ENCODE measurements around the gene PGAP1.

The PGAP1 gene

GRCh38 chr2:196899976-196900375 is 26.5 kb downstream of the PGAP1 start:
- in situ Hi-C loops (cut with HindIII; ENCODE audit: low sequenced_read_pairs): loop anchor here (5.0 kb wide), 1 partner anchor 33 kb away; no protein-coding TSS in a partner anchor

GRCh38 chr2:196891136-196891535 is 35.4 kb downstream of the PGAP1 start:
- in situ Hi-C loops (cut with HindIII; ENCODE audit: low sequenced_read_pairs): no loop called here

- in situ Hi-C loops (cut with HindIII; ENCODE audit: low sequenced_read_pairs): no loop called here
These were observed 39.1 kb downstream of the PGAP1 start for GRCh38 chr2:196887431-196887830.

GRCh38 chr2:196884368-196884767 is 42.1 kb downstream of the PGAP1 start:
- in situ Hi-C loops (cut with HindIII; ENCODE audit: low sequenced_read_pairs): no loop called here

GRCh38 chr2:196876364-196876763 is 50.1 kb downstream of the PGAP1 start:
- in situ Hi-C loops (cut with HindIII; ENCODE audit: low sequenced_read_pairs): no loop called here

- in situ Hi-C loops (cut with HindIII; ENCODE audit: low sequenced_read_pairs): no loop called here
These were observed 51.1 kb downstream of the PGAP1 start for GRCh38 chr2:196875414-196875813.

GRCh38 chr2:196873511-196873910 is 53.0 kb downstream of the PGAP1 start:
- in situ Hi-C loops (cut with HindIII; ENCODE audit: low sequenced_read_pairs): no loop called here

- in situ Hi-C loops (cut with HindIII; ENCODE audit: low sequenced_read_pairs): no loop called here
These were observed 71.9 kb downstream of the PGAP1 start for GRCh38 chr2:196854629-196855028.

GRCh38 chr2:196853301-196854087 is 73.0 kb downstream of the PGAP1 start:
- in situ Hi-C loops (cut with HindIII; ENCODE audit: low sequenced_read_pairs): no loop called here

- in situ Hi-C loops (cut with HindIII; ENCODE audit: low sequenced_read_pairs): no loop called here
These were observed 75.4 kb downstream of the PGAP1 start for GRCh38 chr2:196851088-196851487.

- in situ Hi-C loops (cut with HindIII; ENCODE audit: low sequenced_read_pairs): no loop called here
These were observed 76.6 kb downstream of the PGAP1 start for GRCh38 chr2:196849895-196850294.

- in situ Hi-C loops (cut with HindIII; ENCODE audit: low sequenced_read_pairs): no loop called here
These were observed 80.2 kb downstream of the PGAP1 start for GRCh38 chr2:196846295-196846694.

GRCh38 chr2:196845371-196845770 is 81.1 kb downstream of the PGAP1 start:
- in situ Hi-C loops (cut with HindIII; ENCODE audit: low sequenced_read_pairs): no loop called here

- in situ Hi-C loops (cut with HindIII; ENCODE audit: low sequenced_read_pairs): no loop called here
These were observed 86.3 kb downstream of the PGAP1 start for GRCh38 chr2:196840171-196840570.

GRCh38 chr2:196839574-196839973 is 86.9 kb downstream of the PGAP1 start:
- in situ Hi-C loops (cut with HindIII; ENCODE audit: low sequenced_read_pairs): no loop called here

- in situ Hi-C loops (cut with HindIII; ENCODE audit: low sequenced_read_pairs): no loop called here
These were observed 90.1 kb downstream of the PGAP1 start for GRCh38 chr2:196836440-196836839.

- in situ Hi-C loops (cut with HindIII; ENCODE audit: low sequenced_read_pairs): no loop called here
These were observed 95.8 kb downstream of the PGAP1 start for GRCh38 chr2:196830701-196831100.

GRCh38 chr2:196827356-196827755 is 99.2 kb downstream of the PGAP1 start:
- in situ Hi-C loops (cut with HindIII; ENCODE audit: low sequenced_read_pairs): no loop called here

GRCh38 chr2:196823750-196824522 is 102.6 kb downstream of the PGAP1 start:
- in situ Hi-C loops (cut with HindIII; ENCODE audit: low sequenced_read_pairs): no loop called here

- in situ Hi-C loops (cut with HindIII; ENCODE audit: low sequenced_read_pairs): no loop called here
These were observed 105.3 kb downstream of the PGAP1 start for GRCh38 chr2:196821195-196821594.

GRCh38 chr2:196809260-196809659 is 117.2 kb downstream of the PGAP1 start, which contains the start of gene C2orf66:
Gene C2orf66, minus strand, starts transcription at chr2:196809355. Its CDS starts 19 bp downstream, at chr2:196809336.
- in situ Hi-C loops (cut with HindIII; ENCODE audit: low sequenced_read_pairs): no loop called here

- in situ Hi-C loops (cut with HindIII; ENCODE audit: low sequenced_read_pairs): no loop called here
These were observed 118.3 kb downstream of the PGAP1 start for GRCh38 chr2:196808083-196808665.

Data from endothelial cell of hepatic sinusoid (primary cell).